Left colon (tissue), 2 donors: Measurements from ENCODE around the gene MAGEB4. TPM values are rescaled to one million over a fixed set of nuclear protein-coding genes. Genes with fewer than 3 reads are reported as not detected.
"Not testable (repeated sequence)": the region's sequence is repeated elsewhere in the genome, so short reads cannot be mapped to it uniquely, and the experiment has no call there.

Source experiments
- ATAC-seq: fragments of 200-7000 bp; cut with Tn5 transposase; one replicate; pipeline ENCODE4 v1.9.1; 2020; ENCODE audit warnings: mild to moderate bottlenecking, moderate library complexity
- DNase-seq, 2 donors: peaks; one replicate each; pipeline ENCODE4 v3.0.0-alpha.2; 2020
- intact Hi-C, 2 donors: fragments of 100-400 bp; cut with DNase I in 1 of 2; cut with micrococcal nuclease in 1 of 2; formaldehyde crosslinking; loops; one replicate each; pipeline versions ENCODE4 v1.11.2 to v1.14.0; 2022; cut with DNase I, micrococcal nuclease
- long read RNA-seq: library from polyadenylated mRNA; unstranded; transcript quantifications from one replicate; pipeline ENCODE4 v2.0.0, GENCODE V29; 2021
- total RNA-seq, 2 donors: library from RNA; stranded (reverse); fragmentation: NEBNext Ultra II Directional; extraction: Animal tissue kit (Norgen Biotek cat#: 25700); gene quantifications; one replicate each; pipeline ENCODE4 v1.2.1, GENCODE V29; 2021
- donor health status: DM: no; HTN: no; CAD: no.
- donor health status: DM: yes; HTN: yes; CAD: no.

Gene MAGEB4
- not detected for total RNA-seq
- long read RNA-seq, result 0 reads

- ATAC-seq (no peak), DNase-seq (no peak)
- intact Hi-C loops, result no loop called here
These were observed at the start of gene MAGEB4 for GRCh38 chrX:30241724-30242415. Gene MAGEB4, plus strand, starts transcription at chrX:30242000. Its CDS starts 136 bp downstream, at chrX:30242136.

- ATAC-seq, intact Hi-C loops, DNase-seq: not testable (repeated sequence)
These were observed 47.9 kb upstream of the MAGEB4 start for GRCh38 chrX:30193910-30194309.

GRCh38 chrX:30196322-30196721 is 45.5 kb upstream of the MAGEB4 start:
- ATAC-seq, result no peak
- DNase-seq, result no peak
- intact Hi-C loops, result no loop called here

GRCh38 chrX:30212172-30212571 is 29.6 kb upstream of the MAGEB4 start:
- intact Hi-C loops, result no loop called here
- ATAC-seq (no peak), DNase-seq (no peak)

GRCh38 chrX:30215357-30215843 is 26.4 kb upstream of the MAGEB4 start, which contains the start of gene MAGEB2:
Gene MAGEB2, plus strand, starts transcription at chrX:30215563. Its CDS starts 3,018 bp downstream, at chrX:30218581.
- ATAC-seq (no peak), DNase-seq (no peak)
- intact Hi-C loops, result no loop called here

- ATAC-seq, result no peak
- intact Hi-C loops, result no loop called here
- no peak for DNase-seq
These were observed 24.3 kb upstream of the MAGEB4 start for GRCh38 chrX:30217465-30217864.

- intact Hi-C loops, result no loop called here
- no peak for ATAC-seq
- DNase-seq, result no peak
These were observed 22.4 kb upstream of the MAGEB4 start for GRCh38 chrX:30219372-30219771.

- DNase-seq, result no peak
- ATAC-seq, result no peak
- intact Hi-C loops, result no loop called here
These were observed 21.1 kb upstream of the MAGEB4 start for GRCh38 chrX:30220661-30221060.

GRCh38 chrX:30224536-30224935 is 17.3 kb upstream of the MAGEB4 start:
- no peak for ATAC-seq
- no peak for DNase-seq
- intact Hi-C loops, result no loop called here

- DNase-seq, result no peak
- no peak for ATAC-seq
- intact Hi-C loops, result no loop called here
These were observed 13.3 kb upstream of the MAGEB4 start for GRCh38 chrX:30228526-30228925.

- DNase-seq, result no peak
- ATAC-seq, result no peak
- intact Hi-C loops, result no loop called here
These were observed 11.4 kb upstream of the MAGEB4 start, which contains the start of gene MAGEB3 for GRCh38 chrX:30230395-30230794. Gene MAGEB3, plus strand, starts transcription at chrX:30230657. Its CDS starts 5,268 bp downstream, at chrX:30235925.

GRCh38 chrX:30246769-30247489 is 5.1 kb downstream of the MAGEB4 start, which contains the start of gene MAGEB1:
Gene MAGEB1, plus strand, starts transcription at chrX:30247146. Its CDS starts 3,348 bp downstream, at chrX:30250494.
- ATAC-seq, result no peak
- intact Hi-C loops, result no loop called here

GRCh38 chrX:30248854-30249253 is 7.1 kb downstream of the MAGEB4 start:
- ATAC-seq, result no peak
- intact Hi-C loops, result no loop called here
- no peak for DNase-seq

More at GRCh38 chrX:30246769-30247489, 5.1 kb downstream of the MAGEB4 start, which contains the start of gene MAGEB1:
- DNase-seq, result no peak

GRCh38 chrX:30253257-30253656 is 11.5 kb downstream of the MAGEB4 start:
- ATAC-seq (no peak), DNase-seq (no peak)
- intact Hi-C loops, result no loop called here

GRCh38 chrX:30259927-30260326 is 18.1 kb downstream of the MAGEB4 start:
- intact Hi-C loops, result no loop called here
- DNase-seq (no peak), ATAC-seq (no peak)

- no peak for DNase-seq
- intact Hi-C loops, result no loop called here
- no peak for ATAC-seq
These were observed 19.2 kb downstream of the MAGEB4 start for GRCh38 chrX:30261012-30261411.

- DNase-seq (no peak), ATAC-seq (no peak)
- intact Hi-C loops, result no loop called here
These were observed 21.0 kb downstream of the MAGEB4 start for GRCh38 chrX:30262763-30263162.

GRCh38 chrX:30270639-30271038 is 28.8 kb downstream of the MAGEB4 start:
- no peak for DNase-seq
- no peak for ATAC-seq
- intact Hi-C loops, result loop anchor here in 1 of 2 donors (10.0 kb wide), 1 partner anchor 224 kb away; no protein-coding TSS in a partner anchor

- ATAC-seq (no peak), DNase-seq (no peak)
- intact Hi-C loops, result loop anchor here in 1 of 2 donors (10.0 kb wide), 1 partner anchor 219 kb away; no protein-coding TSS in a partner anchor
These were observed 33.7 kb downstream of the MAGEB4 start for GRCh38 chrX:30275498-30275897.

GRCh38 chrX:30278365-30278764 is 36.6 kb downstream of the MAGEB4 start:
- ATAC-seq (no peak), DNase-seq (no peak)
- intact Hi-C loops, result loop anchor here in 1 of 2 donors (10.0 kb wide), 1 partner anchor 216 kb away; no protein-coding TSS in a partner anchor
